Measurements from ENCODE around the gene POLE2. TPM values are rescaled to one million over a fixed set of nuclear protein-coding genes. Genes with fewer than 3 reads are reported as not detected.

POLE2 gene
- total and polyA plus RNA-seq, 2 of the 13 experiments (the other 11 are each of a cell fraction or from before 2014, with no cell fraction given), result 16.6 to 37.0 TPM

- TF ChIP-seq ZNF704 (CRISPR knock-in tag; IDR thresholded peaks at IDR 0.05; ENCODE audit: borderline replicate concordance), result no peak
- TF ChIP-seq ZNF850 (CRISPR knock-in tag; conservative IDR thresholded peaks at IDR 0.05), result no peak
- 0 out of 2 replicates have a peak, but pooled peaks have one; percentile 30 for TF ChIP-seq MEF2D (CRISPR knock-in tag; IDR thresholded peaks at IDR 0.05)
- 0 out of 2 replicates have a peak, but pooled peaks have one; percentile 31 for TF ChIP-seq RAD21 (CRISPR knock-in tag; IDR thresholded peaks at IDR 0.05)
- TF ChIP-seq ZBTB34 (CRISPR knock-in tag; IDR thresholded peaks at IDR 0.05), result peak; percentile 55; the same call in 1 of the 2 replicates
- TF ChIP-seq HDAC1 (CRISPR knock-in tag; IDR thresholded peaks at IDR 0.05), result peak; percentile 94
- peak; percentile 61; the same call in 1 of the 2 replicates for TF ChIP-seq HDAC2 (CRISPR knock-in tag; IDR thresholded peaks at IDR 0.05)
- peak; percentile 64; the same call in 1 of the 2 replicates for TF ChIP-seq RXRA (CRISPR knock-in tag; IDR thresholded peaks at IDR 0.05)
- TF ChIP-seq MYPOP (CRISPR knock-in tag; IDR thresholded peaks at IDR 0.05), result peak; percentile 77; the same call in 1 of the 2 replicates
- TF ChIP-seq ZNF572 (CRISPR knock-in tag; IDR thresholded peaks at IDR 0.05), result peak; percentile 74; the same call in 1 of the 2 replicates
- 0 out of 2 replicates have a peak, but pooled peaks have one; percentile 55 for TF ChIP-seq ARID2 (CRISPR knock-in tag; IDR thresholded peaks at IDR 0.05; ENCODE audit: borderline replicate concordance)
- TF ChIP-seq ZNF75D (CRISPR knock-in tag; IDR thresholded peaks at IDR 0.05; ENCODE audit: borderline replicate concordance), result no peak
- TF ChIP-seq ZNF496 (CRISPR knock-in tag; IDR thresholded peaks at IDR 0.05; ENCODE audit: insufficient replicate concordance), result no peak
- peak; percentile 68 for TF ChIP-seq REPIN1 (CRISPR knock-in tag; IDR thresholded peaks at IDR 0.05; ENCODE audit: borderline replicate concordance, low read depth)
- no peak for TF ChIP-seq AKNA (CRISPR knock-in tag; IDR thresholded peaks at IDR 0.05; ENCODE audit: borderline replicate concordance)
- no peak for TF ChIP-seq MLLT10 (CRISPR knock-in tag; IDR thresholded peaks at IDR 0.05)
- no peak for TF ChIP-seq SNRNP70 (IDR thresholded peaks at IDR 0.05; ENCODE audit: low read depth, low read length)
- TF ChIP-seq ZNF501 (CRISPR knock-in tag; IDR thresholded peaks at IDR 0.05), result peak; percentile 58
These were observed 5.1 kb upstream of the POLE2 start, which contains the start of gene KLHDC1 (continued) for GRCh38 chr14:49692811-49693734.
